HG03460 (cell line): ENCODE results near the gene MYO3A.

Experiments
- ATAC-seq: cut with Tn5 transposase; IDR thresholded peaks from one replicate; pipeline ENCODE4 v1.9.1; 2021; ENCODE audit not compliant: unreplicated experiment

Gene MYO3A, protein sequence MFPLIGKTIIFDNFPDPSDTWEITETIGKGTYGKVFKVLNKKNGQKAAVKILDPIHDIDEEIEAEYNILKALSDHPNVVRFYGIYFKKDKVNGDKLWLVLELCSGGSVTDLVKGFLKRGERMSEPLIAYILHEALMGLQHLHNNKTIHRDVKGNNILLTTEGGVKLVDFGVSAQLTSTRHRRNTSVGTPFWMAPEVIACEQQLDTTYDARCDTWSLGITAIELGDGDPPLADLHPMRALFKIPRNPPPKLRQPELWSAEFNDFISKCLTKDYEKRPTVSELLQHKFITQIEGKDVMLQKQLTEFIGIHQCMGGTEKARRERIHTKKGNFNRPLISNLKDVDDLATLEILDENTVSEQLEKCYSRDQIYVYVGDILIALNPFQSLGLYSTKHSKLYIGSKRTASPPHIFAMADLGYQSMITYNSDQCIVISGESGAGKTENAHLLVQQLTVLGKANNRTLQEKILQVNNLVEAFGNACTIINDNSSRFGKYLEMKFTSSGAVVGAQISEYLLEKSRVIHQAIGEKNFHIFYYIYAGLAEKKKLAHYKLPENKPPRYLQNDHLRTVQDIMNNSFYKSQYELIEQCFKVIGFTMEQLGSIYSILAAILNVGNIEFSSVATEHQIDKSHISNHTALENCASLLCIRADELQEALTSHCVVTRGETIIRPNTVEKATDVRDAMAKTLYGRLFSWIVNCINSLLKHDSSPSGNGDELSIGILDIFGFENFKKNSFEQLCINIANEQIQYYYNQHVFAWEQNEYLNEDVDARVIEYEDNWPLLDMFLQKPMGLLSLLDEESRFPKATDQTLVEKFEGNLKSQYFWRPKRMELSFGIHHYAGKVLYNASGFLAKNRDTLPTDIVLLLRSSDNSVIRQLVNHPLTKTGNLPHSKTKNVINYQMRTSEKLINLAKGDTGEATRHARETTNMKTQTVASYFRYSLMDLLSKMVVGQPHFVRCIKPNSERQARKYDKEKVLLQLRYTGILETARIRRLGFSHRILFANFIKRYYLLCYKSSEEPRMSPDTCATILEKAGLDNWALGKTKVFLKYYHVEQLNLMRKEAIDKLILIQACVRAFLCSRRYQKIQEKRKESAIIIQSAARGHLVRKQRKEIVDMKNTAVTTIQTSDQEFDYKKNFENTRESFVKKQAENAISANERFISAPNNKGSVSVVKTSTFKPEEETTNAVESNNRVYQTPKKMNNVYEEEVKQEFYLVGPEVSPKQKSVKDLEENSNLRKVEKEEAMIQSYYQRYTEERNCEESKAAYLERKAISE (N-terminal part only)

GRCh38 chr10:25933653-25934608 is at the start of gene MYO3A:
Gene MYO3A (plus strand): TSS chr10:25934229. CDS start chr10:25952111, 17,882 bp downstream.
- ATAC-seq, result no peak

DNA sequence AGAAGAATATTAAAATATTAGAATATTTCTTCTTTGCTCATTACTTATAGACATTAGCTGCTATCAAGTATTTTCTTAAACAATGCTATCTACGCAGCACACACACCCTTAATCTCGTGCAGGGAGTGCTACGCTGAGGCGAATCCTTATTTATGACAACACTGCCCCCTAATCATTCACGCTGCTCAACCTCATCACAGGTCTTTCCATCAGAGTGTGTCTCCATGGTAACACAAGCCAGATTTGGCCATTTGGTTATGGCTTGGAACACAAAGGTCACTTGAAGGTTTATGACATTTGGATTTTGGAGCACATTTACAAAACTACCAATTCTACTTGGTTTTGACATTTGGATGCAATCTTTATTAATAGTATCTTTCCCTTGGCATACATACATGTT is 45.4 kb upstream of the MYO3A start:
- ATAC-seq, result no peak

DNA sequence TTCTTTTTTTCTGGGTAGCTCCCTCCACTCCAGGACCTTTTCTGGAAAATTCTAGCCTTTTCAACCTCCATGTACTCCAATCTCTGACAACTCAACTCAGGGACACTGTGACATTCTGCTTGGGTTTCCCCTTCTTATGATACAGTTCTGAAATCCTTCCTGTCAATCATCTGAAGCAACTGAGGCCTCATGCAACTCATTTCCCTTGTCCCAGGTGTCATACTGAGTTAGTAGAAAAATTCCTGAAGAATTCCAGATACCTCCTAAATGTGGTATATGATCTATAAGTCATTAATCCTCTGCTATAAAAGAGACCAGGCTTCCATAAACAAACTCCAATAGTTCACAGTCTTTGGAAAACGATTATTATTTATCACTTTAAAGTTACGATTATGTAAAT is 43.0 kb upstream of the MYO3A start:
- no peak for ATAC-seq

- no peak for ATAC-seq
Measured at GRCh38 chr10:25895856-25896255, 38.2 kb upstream of the MYO3A start.

DNA sequence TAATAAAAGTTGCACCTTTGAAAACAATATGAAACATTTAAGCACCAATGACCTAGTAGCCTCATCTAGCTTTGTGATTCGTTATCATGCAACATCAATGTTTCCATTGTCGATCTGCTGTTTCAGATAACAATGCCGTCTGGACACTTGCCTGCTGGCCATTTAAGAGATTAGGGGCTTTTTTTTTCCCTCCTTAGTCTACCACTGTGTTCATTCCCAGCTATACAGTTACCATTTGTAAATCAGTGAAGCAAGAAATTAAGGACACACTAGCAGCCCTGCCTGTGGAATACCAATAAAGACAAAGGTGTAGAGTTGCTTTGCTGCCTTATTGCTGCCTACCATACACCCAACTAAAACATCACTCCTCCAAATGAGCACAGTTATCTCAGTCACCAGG is 37.6 kb upstream of the MYO3A start:
- no peak for ATAC-seq

GRCh38 chr10:25899304-25899703 is 34.7 kb upstream of the MYO3A start:
- ATAC-seq, result no peak

- ATAC-seq, result peak; percentile 80
Measured at GRCh38 chr10:25901199-25901598, 32.8 kb upstream of the MYO3A start.

DNA sequence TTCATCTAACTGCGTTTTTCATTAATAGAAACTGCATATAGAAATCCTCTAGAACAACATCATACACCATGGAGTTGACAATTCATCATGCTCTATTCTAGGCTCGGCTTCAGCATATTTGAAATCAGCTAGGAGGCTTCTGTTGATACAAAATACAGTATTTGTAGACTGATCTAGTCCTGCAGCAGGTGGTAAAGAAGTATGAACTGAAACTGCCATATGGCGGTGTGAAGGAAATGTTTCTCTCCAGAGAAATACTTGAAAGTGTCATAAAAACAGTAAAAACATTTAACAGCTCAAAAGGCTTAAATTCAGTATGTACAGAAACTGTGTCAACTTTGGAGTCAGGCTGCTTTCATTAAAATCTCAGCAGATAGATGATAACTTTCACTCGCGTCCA is 32.0 kb upstream of the MYO3A start:
- ATAC-seq, result peak; percentile 58

GRCh38 chr10:25907261-25907660 is 26.8 kb upstream of the MYO3A start:
- no peak for ATAC-seq

GRCh38 chr10:25912866-25913265 is 21.2 kb upstream of the MYO3A start:
- no peak for ATAC-seq

GRCh38 chr10:25914776-25915175 is 19.3 kb upstream of the MYO3A start:
- ATAC-seq, result no peak

DNA sequence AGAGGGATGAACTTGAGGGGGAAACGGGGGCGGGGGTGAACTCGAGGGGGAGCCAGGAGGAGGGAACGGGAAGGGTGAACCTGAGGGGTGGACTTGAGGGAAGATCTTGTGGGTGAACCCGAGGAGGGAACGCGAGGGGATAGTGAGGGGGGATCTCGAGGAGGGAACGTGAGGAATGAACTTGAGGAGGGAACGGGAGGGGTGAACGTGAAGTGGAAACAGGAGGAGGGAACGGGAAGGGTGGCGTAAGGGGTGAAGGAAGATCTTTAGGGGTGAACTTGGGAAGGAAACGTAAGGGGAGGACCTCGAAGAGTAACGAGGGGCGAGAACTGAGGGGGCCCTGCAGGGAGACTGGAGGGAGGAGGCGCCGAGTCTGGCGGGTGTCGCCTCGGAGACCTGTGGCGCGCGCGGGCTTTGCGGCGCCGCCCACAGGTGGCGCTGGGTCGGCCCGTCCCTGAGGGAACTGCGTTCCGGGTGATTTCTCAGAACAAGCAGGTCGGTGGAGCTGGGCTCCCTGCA is 651 bp downstream of the MYO3A start:
- no peak for ATAC-seq

DNA sequence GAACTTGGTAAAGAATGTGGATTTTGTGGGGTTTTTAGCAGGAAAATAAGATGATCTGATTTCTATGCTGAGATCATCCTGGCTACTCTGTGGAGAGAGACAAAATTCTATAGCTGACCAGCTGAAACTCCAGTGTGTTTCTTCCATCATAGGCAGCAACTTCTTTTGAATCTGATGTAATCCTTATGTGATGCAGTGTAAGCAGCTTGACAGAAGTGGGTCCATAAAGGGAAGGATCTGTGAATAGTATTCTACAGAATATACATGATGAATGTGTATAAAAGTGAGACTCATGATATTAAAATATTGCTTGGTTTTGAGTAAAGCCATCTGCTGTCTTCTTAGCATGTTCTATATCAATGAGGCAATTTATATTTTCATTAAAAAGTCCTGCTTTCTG is 4.4 kb downstream of the MYO3A start:
- no peak for ATAC-seq

- no peak for ATAC-seq
Measured at GRCh38 chr10:25944771-25945170, 10.7 kb downstream of the MYO3A start.

DNA sequence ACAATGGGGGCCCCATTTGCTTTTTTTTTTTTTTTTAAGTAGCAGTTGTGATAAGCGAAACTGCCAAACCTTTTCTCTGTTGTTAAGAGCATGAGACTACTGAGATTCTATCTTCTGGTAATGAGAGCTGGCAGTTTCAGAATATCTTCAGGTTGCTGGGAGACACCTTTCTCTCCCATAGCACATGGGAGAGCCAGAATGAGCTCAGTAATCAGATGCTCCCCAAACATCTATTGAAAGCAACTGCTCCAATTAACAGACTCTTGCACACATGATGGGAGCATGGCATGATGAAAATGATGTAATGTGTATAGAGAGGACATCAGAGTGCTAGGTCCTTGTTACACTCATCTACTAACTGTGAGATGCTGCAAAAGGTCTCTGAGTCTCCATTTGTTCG is 18.8 kb downstream of the MYO3A start:
- no peak for ATAC-seq

DNA sequence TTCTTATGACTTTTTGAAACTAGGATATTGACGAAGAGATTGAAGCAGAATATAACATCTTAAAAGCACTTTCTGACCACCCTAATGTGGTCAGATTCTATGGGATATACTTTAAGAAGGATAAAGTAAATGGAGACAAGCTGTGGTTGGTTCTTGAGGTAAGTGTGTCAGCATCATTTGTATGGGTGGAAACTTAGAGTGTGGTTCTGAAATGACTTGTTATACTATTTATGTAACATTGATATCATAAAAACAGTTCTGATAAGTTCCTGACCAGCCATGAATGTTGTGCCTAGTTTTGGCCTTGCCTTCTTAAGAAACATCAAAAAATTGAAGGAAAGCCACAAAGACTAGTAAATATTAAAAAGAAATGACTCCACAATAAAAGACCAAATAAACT is 20.8 kb downstream of the MYO3A start:
- no peak for ATAC-seq

DNA sequence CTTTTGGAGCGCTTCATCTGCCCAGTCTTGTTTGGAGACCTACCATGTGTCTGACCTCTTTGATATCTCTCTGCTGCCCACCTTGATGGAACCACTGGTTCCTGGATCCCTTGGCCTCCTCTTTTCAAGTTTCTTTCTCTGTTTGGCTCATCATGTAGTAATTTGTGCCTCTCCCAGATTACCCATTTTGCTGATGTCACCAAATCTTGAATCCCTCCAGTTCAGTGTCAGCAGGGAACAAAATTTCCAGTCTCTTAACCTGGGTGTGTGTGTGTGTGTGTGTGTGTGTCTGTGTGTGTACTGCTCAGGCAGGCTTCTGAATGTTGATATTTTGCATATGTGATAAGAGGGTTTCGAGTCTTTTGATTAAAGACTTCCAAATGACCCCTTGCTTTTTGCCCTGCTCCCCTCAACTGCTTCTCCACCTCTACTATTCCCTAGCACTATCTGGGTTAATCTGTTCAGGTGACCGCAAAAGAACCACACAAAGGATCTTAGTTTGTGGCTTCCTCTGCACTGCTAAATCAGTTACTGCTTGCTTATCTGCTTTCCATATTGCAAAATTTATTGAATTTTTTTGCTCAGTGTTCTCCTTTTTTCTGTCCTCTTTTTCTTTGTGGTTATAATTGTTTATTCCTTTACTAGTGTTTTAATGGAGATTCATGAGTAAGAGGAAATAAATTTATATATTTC is 25.7 kb downstream of the MYO3A start:
- ATAC-seq, result no peak

- no peak for ATAC-seq
Measured at GRCh38 chr10:25965584-25965983, 31.6 kb downstream of the MYO3A start.

DNA sequence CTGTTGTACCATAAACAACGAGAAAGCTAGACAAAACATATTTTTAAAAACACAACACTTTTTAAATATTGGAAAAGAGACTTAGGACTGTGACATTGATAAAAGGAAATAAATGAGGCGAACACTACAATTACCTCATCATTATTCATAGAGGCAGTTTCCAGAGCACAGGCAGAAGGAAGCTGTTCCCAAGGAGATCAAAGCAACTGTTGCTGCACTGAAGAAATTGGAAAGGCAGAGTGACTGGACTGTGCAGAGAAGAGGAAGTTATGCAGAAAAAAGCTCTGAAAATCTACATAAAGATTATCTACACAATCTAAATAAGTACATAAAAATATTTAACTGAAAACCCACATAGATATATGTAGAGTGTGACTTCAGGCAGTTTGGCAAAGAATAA is 32.8 kb downstream of the MYO3A start:
- ATAC-seq, result no peak
